ENCODE data around the gene TAF5.

The TAF5 gene

DNA sequence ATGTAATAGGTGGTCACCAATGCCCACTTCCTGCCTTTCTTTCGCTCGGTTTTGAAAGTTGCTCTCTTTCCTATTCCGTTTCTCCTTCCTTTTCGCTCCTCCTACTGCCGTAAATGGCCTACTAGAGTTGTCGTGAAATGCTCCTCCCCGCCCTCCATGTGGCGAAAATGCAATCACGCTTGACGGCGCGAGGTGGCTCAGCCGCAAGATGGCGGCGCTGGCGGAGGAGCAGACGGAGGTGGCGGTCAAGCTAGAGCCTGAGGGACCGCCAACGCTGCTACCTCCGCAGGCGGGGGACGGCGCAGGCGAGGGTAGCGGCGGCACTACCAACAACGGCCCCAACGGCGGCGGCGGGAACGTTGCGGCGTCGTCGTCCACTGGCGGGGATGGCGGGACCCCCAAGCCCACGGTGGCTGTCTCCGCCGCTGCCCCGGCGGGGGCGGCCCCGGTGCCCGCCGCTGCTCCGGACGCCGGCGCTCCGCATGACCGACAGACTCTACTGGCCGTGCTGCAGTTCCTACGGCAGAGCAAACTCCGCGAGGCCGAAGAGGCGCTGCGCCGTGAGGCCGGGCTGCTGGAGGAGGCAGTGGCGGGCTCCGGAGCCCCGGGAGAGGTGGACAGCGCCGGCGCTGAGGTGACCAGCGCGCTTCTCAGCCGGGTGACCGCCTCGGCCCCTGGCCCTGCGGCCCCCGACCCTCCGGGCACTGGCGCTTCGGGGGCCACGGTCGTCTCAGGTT is at the start of gene TAF5:
Gene TAF5, plus strand, starts transcription at position 195 of the 737 bp plus-strand sequence. Its CDS starts 14 bp downstream, at position 209.
- H3K4me1 ChIP-seq (ENCODE audit: insufficient read depth, insufficient read length), result no peaks in the 10 kb centered on the region
- no peaks in the 10 kb centered on the region for H3K9me3 ChIP-seq (ENCODE audit: insufficient read depth, low read length)
- H3K4me3 ChIP-seq (ENCODE audit: insufficient read length, low read depth), result peak within 1 kb of the TSS; percentile 84
- H3K36me3 ChIP-seq (ENCODE audit: insufficient read depth, insufficient read length, low read length), result no peaks in the 10 kb centered on the region
- no peaks in the 10 kb centered on the region for H3K27me3 ChIP-seq (ENCODE audit: insufficient read depth, insufficient read length)
- TF ChIP-seq YY1 (IDR thresholded peaks at IDR 0.05; ENCODE audit: insufficient read depth, insufficient read length) (peak; percentile 92), ZNF274 (IDR thresholded peaks at IDR 0.05; ENCODE audit: low read depth, low read length) (no peak), SUZ12 (IDR thresholded peaks at IDR 0.05; ENCODE audit: extremely low read depth, insufficient read depth, insufficient read length) (no peak)
- peak within 1 kb of the TSS; percentile 89 for H3K9ac ChIP-seq (ENCODE audit: insufficient read length, low read depth)
- DNase-seq (ENCODE audit: low read depth, low spot score), result peak; percentile 86

DNA sequence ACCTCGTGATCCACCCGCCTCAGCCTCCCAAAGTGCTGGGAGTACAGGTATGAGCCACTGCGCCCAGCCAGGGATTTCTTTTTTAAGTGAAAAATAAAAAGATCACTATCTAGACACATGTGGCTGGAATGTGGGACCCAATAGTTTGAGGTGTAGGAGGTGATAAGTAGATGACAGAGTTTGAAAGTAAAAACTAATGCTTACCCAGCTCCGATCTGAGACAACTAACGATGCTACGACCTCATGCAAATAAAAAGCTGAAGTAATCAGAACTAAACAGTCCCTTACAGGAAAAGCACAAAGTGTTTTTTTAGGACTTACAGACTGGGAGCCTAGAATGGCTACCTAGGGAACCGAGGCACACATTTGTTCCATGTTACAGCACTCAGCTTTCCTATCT is 39.9 kb upstream of the TAF5 start:
- TF ChIP-seq ZNF274 (IDR thresholded peaks at IDR 0.05; ENCODE audit: low read depth, low read length) (no peak), SUZ12 (IDR thresholded peaks at IDR 0.05; ENCODE audit: extremely low read depth, insufficient read depth, insufficient read length) (no peak), YY1 (IDR thresholded peaks at IDR 0.05; ENCODE audit: insufficient read depth, insufficient read length) (no peak)
- no peak overlapping the region for H3K9ac ChIP-seq (ENCODE audit: insufficient read length, low read depth)
- H3K27me3 ChIP-seq (ENCODE audit: insufficient read depth, insufficient read length), result no peaks in the 10 kb centered on the region
- DNase-seq (ENCODE audit: low read depth, low spot score), result no peak
- no peak overlapping the region for H3K4me3 ChIP-seq (ENCODE audit: insufficient read length, low read depth)
- H3K9me3 ChIP-seq (ENCODE audit: insufficient read depth, low read length), result no peaks in the 10 kb centered on the region
- H3K4me1 ChIP-seq (ENCODE audit: insufficient read depth, insufficient read length), result no peaks in the 10 kb centered on the region
- peaks cover 48% of the 10 kb centered on the region for H3K36me3 ChIP-seq (ENCODE audit: insufficient read depth, insufficient read length, low read length)

DNA sequence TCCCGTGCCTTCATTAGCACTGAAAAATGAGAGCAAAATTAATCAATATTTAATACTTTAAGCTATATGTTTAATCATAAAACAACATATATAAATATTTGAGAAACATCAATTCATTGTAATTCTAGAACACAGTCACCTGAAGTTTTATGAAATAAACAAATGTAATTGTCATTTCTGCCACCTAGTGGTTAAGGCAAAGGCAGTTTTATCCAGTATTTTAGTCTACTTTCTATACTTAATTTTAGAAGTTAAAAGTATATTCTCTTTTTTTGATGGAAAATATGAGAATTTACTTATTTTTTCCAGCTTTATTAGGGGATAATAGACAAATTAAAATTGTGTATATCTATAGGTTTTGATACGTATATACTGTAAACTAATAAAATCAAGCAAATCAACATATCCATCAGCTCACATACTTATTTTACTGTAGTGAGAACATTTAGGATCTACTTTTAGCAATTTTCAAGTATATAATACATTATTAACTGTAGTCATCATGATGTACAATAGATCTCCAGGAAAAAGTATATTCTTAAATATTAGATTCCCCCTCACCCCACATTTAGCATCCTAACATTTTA is 33.7 kb upstream of the TAF5 start:
- Histone ChIP-seq H3K9me3 (ENCODE audit: insufficient read depth, low read length) (no peaks in the 10 kb centered on the region), H3K4me1 (ENCODE audit: insufficient read depth, insufficient read length) (no peaks in the 10 kb centered on the region), H3K27me3 (ENCODE audit: insufficient read depth, insufficient read length) (no peaks in the 10 kb centered on the region), H3K9ac (ENCODE audit: insufficient read length, low read depth) (no peak overlapping the region), H3K36me3 (ENCODE audit: insufficient read depth, insufficient read length, low read length) (peaks cover 52% of the 10 kb centered on the region), H3K4me3 (ENCODE audit: insufficient read length, low read depth) (no peak overlapping the region)
- no peak for DNase-seq (ENCODE audit: low read depth, low spot score)
- TF ChIP-seq YY1 (IDR thresholded peaks at IDR 0.05; ENCODE audit: insufficient read depth, insufficient read length) (no peak), ZNF274 (IDR thresholded peaks at IDR 0.05; ENCODE audit: low read depth, low read length) (no peak), SUZ12 (IDR thresholded peaks at IDR 0.05; ENCODE audit: extremely low read depth, insufficient read depth, insufficient read length) (no peak)

DNA sequence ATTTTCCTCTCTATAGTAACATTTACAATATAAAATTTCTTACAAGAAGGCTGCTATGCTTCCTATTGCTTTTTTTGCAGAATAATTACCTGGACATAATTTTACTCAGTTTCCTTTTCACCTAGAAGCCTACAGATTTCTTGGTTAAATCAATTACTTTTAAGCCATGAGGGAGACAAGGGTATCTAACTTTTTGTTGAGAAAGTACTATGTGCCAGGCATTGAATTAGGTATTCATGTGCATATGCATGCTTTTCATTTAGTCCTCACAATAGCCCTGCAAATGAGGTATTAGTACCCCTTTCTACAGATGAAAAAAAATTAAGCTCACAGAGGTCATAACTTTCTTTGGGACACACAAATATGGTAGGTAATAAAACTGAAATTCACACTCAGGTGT is 33.2 kb upstream of the TAF5 start:
- no peak for DNase-seq (ENCODE audit: low read depth, low spot score)
- H3K9ac ChIP-seq (ENCODE audit: insufficient read length, low read depth), result no peak overlapping the region
- H3K4me3 ChIP-seq (ENCODE audit: insufficient read length, low read depth), result no peak overlapping the region
- no peaks in the 10 kb centered on the region for H3K4me1 ChIP-seq (ENCODE audit: insufficient read depth, insufficient read length)
- no peaks in the 10 kb centered on the region for H3K9me3 ChIP-seq (ENCODE audit: insufficient read depth, low read length)
- TF ChIP-seq ZNF274 (IDR thresholded peaks at IDR 0.05; ENCODE audit: low read depth, low read length) (no peak), YY1 (IDR thresholded peaks at IDR 0.05; ENCODE audit: insufficient read depth, insufficient read length) (no peak), SUZ12 (IDR thresholded peaks at IDR 0.05; ENCODE audit: extremely low read depth, insufficient read depth, insufficient read length) (no peak)
- no peaks in the 10 kb centered on the region for H3K27me3 ChIP-seq (ENCODE audit: insufficient read depth, insufficient read length)
- peaks cover 54% of the 10 kb centered on the region for H3K36me3 ChIP-seq (ENCODE audit: insufficient read depth, insufficient read length, low read length)

DNA sequence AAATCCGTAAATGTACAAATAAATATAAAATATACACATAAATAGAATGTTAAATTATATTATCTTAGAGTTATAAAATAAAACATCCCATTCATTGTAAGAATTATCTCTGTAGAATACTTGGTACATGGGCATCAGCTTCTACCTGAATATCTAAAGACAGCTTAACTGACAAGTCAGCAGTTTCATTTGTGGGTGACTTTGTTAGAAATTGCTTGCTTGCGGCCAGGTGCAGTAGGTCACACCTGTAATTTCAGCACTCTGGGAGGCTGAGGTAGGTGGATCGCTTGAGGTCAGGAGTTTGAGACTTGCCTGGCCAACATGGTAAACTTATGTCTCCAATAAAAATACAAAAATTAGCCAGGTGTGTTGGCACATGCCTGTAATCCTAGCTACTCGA is 31.4 kb upstream of the TAF5 start:
- H3K36me3 ChIP-seq (ENCODE audit: insufficient read depth, insufficient read length, low read length), result peaks cover 50% of the 10 kb centered on the region

DNA sequence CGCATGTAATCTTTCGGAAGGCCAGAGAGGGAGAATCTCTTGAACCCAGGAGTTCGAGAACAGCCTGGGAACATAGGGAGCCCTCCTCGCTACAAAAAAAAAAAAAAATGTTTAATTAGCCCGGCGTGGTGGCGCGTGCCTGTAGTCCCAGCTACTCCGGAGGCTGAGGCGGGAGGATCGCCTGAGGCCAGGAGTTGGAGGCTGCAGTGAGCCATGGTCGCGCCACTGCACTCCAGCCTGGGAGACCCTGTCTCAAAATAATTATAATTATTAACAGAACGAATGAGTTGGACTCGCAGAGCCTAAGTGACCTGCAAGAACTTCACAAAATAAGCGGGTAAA is 17.6 kb upstream of the TAF5 start:
- H3K9ac ChIP-seq (ENCODE audit: insufficient read length, low read depth), result peak overlapping the region; percentile 90
- TF ChIP-seq SUZ12 (IDR thresholded peaks at IDR 0.05; ENCODE audit: extremely low read depth, insufficient read depth, insufficient read length) (no peak), ZNF274 (IDR thresholded peaks at IDR 0.05; ENCODE audit: low read depth, low read length) (no peak), YY1 (IDR thresholded peaks at IDR 0.05; ENCODE audit: insufficient read depth, insufficient read length) (no peak)
- H3K4me1 ChIP-seq (ENCODE audit: insufficient read depth, insufficient read length), result no peaks in the 10 kb centered on the region
- peaks cover 27% of the 10 kb centered on the region for H3K36me3 ChIP-seq (ENCODE audit: insufficient read depth, insufficient read length, low read length)
- no peaks in the 10 kb centered on the region for H3K9me3 ChIP-seq (ENCODE audit: insufficient read depth, low read length)
- no peak for DNase-seq (ENCODE audit: low read depth, low spot score)
- H3K4me3 ChIP-seq (ENCODE audit: insufficient read length, low read depth), result peak overlapping the region; percentile 72
- H3K27me3 ChIP-seq (ENCODE audit: insufficient read depth, insufficient read length), result no peaks in the 10 kb centered on the region

More for the DNA sequence above, 31.4 kb upstream of the TAF5 start:
- Histone ChIP-seq H3K9ac (ENCODE audit: insufficient read length, low read depth) (no peak overlapping the region), H3K27me3 (ENCODE audit: insufficient read depth, insufficient read length) (no peaks in the 10 kb centered on the region), H3K4me3 (ENCODE audit: insufficient read length, low read depth) (no peak overlapping the region), H3K9me3 (ENCODE audit: insufficient read depth, low read length) (no peaks in the 10 kb centered on the region), H3K4me1 (ENCODE audit: insufficient read depth, insufficient read length) (no peaks in the 10 kb centered on the region)
- no peak for DNase-seq (ENCODE audit: low read depth, low spot score)
- TF ChIP-seq YY1 (IDR thresholded peaks at IDR 0.05; ENCODE audit: insufficient read depth, insufficient read length) (no peak), SUZ12 (IDR thresholded peaks at IDR 0.05; ENCODE audit: extremely low read depth, insufficient read depth, insufficient read length) (no peak), ZNF274 (IDR thresholded peaks at IDR 0.05; ENCODE audit: low read depth, low read length) (no peak)

DNA sequence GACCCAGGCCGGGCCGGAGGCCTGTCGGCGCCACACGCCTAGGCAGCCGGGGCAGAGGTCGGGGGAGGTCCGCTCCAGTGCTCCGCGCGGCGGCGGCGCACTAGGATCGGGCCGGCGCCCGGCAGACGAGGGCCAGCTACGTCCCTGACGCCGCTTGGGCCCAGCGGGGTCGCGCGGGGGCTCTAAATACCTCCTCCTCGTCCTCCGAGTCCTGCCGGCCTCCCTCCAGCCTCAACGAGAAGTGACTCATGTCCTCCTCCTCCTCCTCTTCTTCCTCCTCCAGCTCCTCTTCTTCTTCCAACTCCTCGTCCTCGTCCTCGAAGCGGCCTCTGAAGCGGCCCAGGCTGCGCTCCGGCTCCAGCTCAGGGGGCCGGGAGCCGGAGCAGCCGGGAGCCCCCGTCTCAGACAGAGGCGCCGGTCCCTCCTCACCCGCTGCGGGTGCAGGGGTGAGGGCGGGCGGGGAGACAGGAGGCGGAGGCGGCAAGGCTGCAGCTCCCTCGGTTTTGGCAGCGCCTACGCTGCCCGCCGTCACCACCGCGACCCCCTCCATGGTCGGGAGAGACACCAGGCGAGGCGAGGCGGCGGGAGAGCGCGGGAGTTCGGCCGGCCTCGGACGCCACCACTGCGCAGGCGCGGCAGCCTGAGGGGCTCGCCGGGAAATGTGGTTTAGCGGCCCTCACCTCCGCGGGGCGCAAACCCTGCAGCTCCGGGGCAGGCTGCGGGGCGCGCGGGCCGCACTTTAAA is 17.1 kb upstream of the TAF5 start, which contains the start of gene PCGF6:
Gene PCGF6, minus strand, starts transcription at position 624 of the 744 bp plus-strand sequence. Its CDS starts 74 bp downstream, at position 550.
- no peaks in the 10 kb centered on the region for H3K9me3 ChIP-seq (ENCODE audit: insufficient read depth, low read length)
- H3K4me1 ChIP-seq (ENCODE audit: insufficient read depth, insufficient read length), result no peaks in the 10 kb centered on the region
- H3K4me3 ChIP-seq (ENCODE audit: insufficient read length, low read depth), result peak within 1 kb of the TSS; percentile 72
- H3K27me3 ChIP-seq (ENCODE audit: insufficient read depth, insufficient read length), result no peaks in the 10 kb centered on the region
- peaks cover 22% of the 10 kb centered on the region for H3K36me3 ChIP-seq (ENCODE audit: insufficient read depth, insufficient read length, low read length)
- DNase-seq (ENCODE audit: low read depth, low spot score), result peak; percentile 74
- H3K9ac ChIP-seq (ENCODE audit: insufficient read length, low read depth), result peak within 1 kb of the TSS; percentile 90
- TF ChIP-seq YY1 (IDR thresholded peaks at IDR 0.05; ENCODE audit: insufficient read depth, insufficient read length), result no peak
- no peak for TF ChIP-seq SUZ12 (IDR thresholded peaks at IDR 0.05; ENCODE audit: extremely low read depth, insufficient read depth, insufficient read length)
- TF ChIP-seq ZNF274 (IDR thresholded peaks at IDR 0.05; ENCODE audit: low read depth, low read length), result no peak

Measured in NT2/D1 (cell line).